Activated CD4-positive, alpha-beta T cell treated with anti-CD3 and anti-CD28 coated beads, Interleukin-2, amount 10 ng/mL, durations not matched to agents 24 days and 14 days (primary cell): ENCODE results near the gene GPR146. TPM values are rescaled to one million over a fixed set of nuclear protein-coding genes. Genes with fewer than 3 reads are reported as not detected.
"Not testable (repeated sequence)": the region's sequence is repeated elsewhere in the genome, so short reads cannot be mapped to it uniquely, and the experiment has no call there.

ENCODE experiments used
- DNase-seq: peaks from one replicate; pipeline ENCODE4 v3.0.0; 2022
- H3K27ac Mint-ChIP-seq: one replicate; pipeline ENCODE4 v1.8.0; 2022; ENCODE audit warnings: mild to moderate bottlenecking, mixed read lengths
- H3K27me3 Mint-ChIP-seq: one replicate; pipeline ENCODE4 v1.8.0; 2022; ENCODE audit warnings: mixed read lengths
- H3K36me3 Mint-ChIP-seq: one replicate; pipeline ENCODE4 v1.8.0; 2022; ENCODE audit warnings: low read depth, mild to moderate bottlenecking, mixed read lengths
- H3K4me1 Mint-ChIP-seq: one replicate; pipeline ENCODE4 v1.8.0; 2021; ENCODE audit warnings: mixed read lengths
- H3K4me3 Mint-ChIP-seq: one replicate; pipeline ENCODE4 v1.8.0; 2022; ENCODE audit warnings: mild to moderate bottlenecking, moderate library complexity, mixed read lengths
- H3K9me3 Mint-ChIP-seq: one replicate; pipeline ENCODE4 v1.8.0; 2021; ENCODE audit warnings: mixed read lengths
- intact Hi-C: fragments of 100-400 bp; cut with micrococcal nuclease; formaldehyde crosslinking; loops from one replicate; pipeline ENCODE4 v1.15.1; 2023
- total RNA-seq: library from RNA; stranded (reverse); gene quantifications from 2 replicates; pipeline ENCODE4 v1.2.3, GENCODE V29; 2022

Gene GPR146
- total RNA-seq, result 2.5 and 4.1 TPM in 2 replicates

- Mint-ChIP-seq H3K4me3 (peak within 1 kb of the TSS; percentile 89), H3K27ac (peak within 1 kb of the TSS; percentile 78), H3K4me1 (peaks cover 57% of the 10 kb centered on the region), H3K36me3 (peaks cover 1% of the 10 kb centered on the region), H3K9me3 (no peaks in the 10 kb centered on the region), H3K27me3 (no peaks in the 10 kb centered on the region)
- intact Hi-C loops, result loop anchor here (1.0 to 5.0 kb wide), 6 partner anchors 15 to 168 kb away; partner anchors contain the start of genes COX19, GET4 and ZFAND2A
- peak; percentile 97 for DNase-seq
Measured at GRCh38 chr7:1044189-1045068, at the start of gene GPR146. TSS of gene GPR146 (plus strand) at chr7:1044546. CDS start at chr7:1057516, 12,970 bp downstream.

GRCh38 chr7:994592-995308 lies 49.6 kb upstream of the GPR146 start:
- intact Hi-C loops, result no loop called here
- no peak overlapping the region for H3K27ac Mint-ChIP-seq
- peaks cover 4% of the 10 kb centered on the region for H3K4me1 Mint-ChIP-seq
- no peak overlapping the region for H3K4me3 Mint-ChIP-seq
- no peaks in the 10 kb centered on the region for H3K27me3 Mint-ChIP-seq
- no peaks in the 10 kb centered on the region for H3K9me3 Mint-ChIP-seq
- DNase-seq, result no peak
- no peaks in the 10 kb centered on the region for H3K36me3 Mint-ChIP-seq

GRCh38 chr7:995571-995970 lies 48.8 kb upstream of the GPR146 start:
- no peak overlapping the region for H3K4me3 Mint-ChIP-seq
- peaks cover 4% of the 10 kb centered on the region for H3K4me1 Mint-ChIP-seq
- no peaks in the 10 kb centered on the region for H3K36me3 Mint-ChIP-seq
- no peak for DNase-seq
- no peaks in the 10 kb centered on the region for H3K9me3 Mint-ChIP-seq
- H3K27ac Mint-ChIP-seq, result no peak overlapping the region
- intact Hi-C loops, result no loop called here
- H3K27me3 Mint-ChIP-seq, result no peaks in the 10 kb centered on the region

- no peaks in the 10 kb centered on the region for H3K36me3 Mint-ChIP-seq
- no peak for DNase-seq
- H3K27ac Mint-ChIP-seq, result no peak overlapping the region
- no peak overlapping the region for H3K4me3 Mint-ChIP-seq
- H3K9me3 Mint-ChIP-seq, result no peaks in the 10 kb centered on the region
- no peaks in the 10 kb centered on the region for H3K27me3 Mint-ChIP-seq
- H3K4me1 Mint-ChIP-seq, result peaks cover 4% of the 10 kb centered on the region
- intact Hi-C loops, result no loop called here
Measured at GRCh38 chr7:996079-996872, 48.1 kb upstream of the GPR146 start.

GRCh38 chr7:997404-998395 lies 46.6 kb upstream of the GPR146 start:
- Mint-ChIP-seq H3K9me3 (no peaks in the 10 kb centered on the region), H3K4me3 (no peak overlapping the region), H3K4me1 (peaks cover 4% of the 10 kb centered on the region), H3K36me3 (peaks cover 2% of the 10 kb centered on the region), H3K27ac (no peak overlapping the region), H3K27me3 (no peaks in the 10 kb centered on the region)
- intact Hi-C loops, result no loop called here
- DNase-seq, result no peak

- H3K9me3 Mint-ChIP-seq, result no peaks in the 10 kb centered on the region
- H3K27me3 Mint-ChIP-seq, result no peaks in the 10 kb centered on the region
- H3K36me3 Mint-ChIP-seq, result peaks cover 2% of the 10 kb centered on the region
- intact Hi-C loops, result no loop called here
- H3K27ac Mint-ChIP-seq, result no peak overlapping the region
- no peak overlapping the region for H3K4me3 Mint-ChIP-seq
- H3K4me1 Mint-ChIP-seq, result no peaks in the 10 kb centered on the region
- no peak for DNase-seq
Measured at GRCh38 chr7:999149-999879, 45.0 kb upstream of the GPR146 start.

- Mint-ChIP-seq H3K27ac (peak overlapping the region; percentile 28), H3K36me3 (peaks cover 2% of the 10 kb centered on the region)
Measured at GRCh38 chr7:999941-1000935, 44.1 kb upstream of the GPR146 start.

GRCh38 chr7:1001069-1001770 lies 43.1 kb upstream of the GPR146 start:
- H3K4me1 Mint-ChIP-seq, H3K27me3 Mint-ChIP-seq, DNase-seq, intact Hi-C loops, H3K27ac Mint-ChIP-seq, H3K9me3 Mint-ChIP-seq, H3K36me3 Mint-ChIP-seq, H3K4me3 Mint-ChIP-seq: not testable (repeated sequence)

More at GRCh38 chr7:999941-1000935, 44.1 kb upstream of the GPR146 start:
- H3K9me3 Mint-ChIP-seq, result no peaks in the 10 kb centered on the region
- H3K4me1 Mint-ChIP-seq, result no peaks in the 10 kb centered on the region
- no peak overlapping the region for H3K4me3 Mint-ChIP-seq
- H3K27me3 Mint-ChIP-seq, result no peaks in the 10 kb centered on the region
- no peak for DNase-seq
- intact Hi-C loops, result no loop called here

GRCh38 chr7:1002026-1002425 lies 42.3 kb upstream of the GPR146 start:
- H3K36me3 Mint-ChIP-seq, DNase-seq, intact Hi-C loops, H3K27me3 Mint-ChIP-seq, H3K9me3 Mint-ChIP-seq, H3K4me1 Mint-ChIP-seq, H3K4me3 Mint-ChIP-seq: not testable (repeated sequence)
- H3K27ac Mint-ChIP-seq, result peak overlapping the region; percentile 29

- H3K9me3 Mint-ChIP-seq, intact Hi-C loops, DNase-seq, H3K27ac Mint-ChIP-seq, H3K27me3 Mint-ChIP-seq, H3K4me1 Mint-ChIP-seq, H3K4me3 Mint-ChIP-seq, H3K36me3 Mint-ChIP-seq: not testable (repeated sequence)
Measured at GRCh38 chr7:1002445-1002844, 41.9 kb upstream of the GPR146 start.
